Psoas muscle (tissue), 8 donors: ENCODE data around the gene NUP210L. TPM values are rescaled to one million over a fixed set of nuclear protein-coding genes. Genes with fewer than 3 reads are reported as not detected.
A peak's percentile ranks its signal among the peaks of the same experiment; 100 is the strongest.

Experiments
- ATAC-seq, 4 donors: fragments of 200-7000 bp; cut with Tn5 transposase; one replicate each; pipeline ENCODE4 v1.9.1; 2020; ENCODE audit warnings: moderate library complexity in 3 of 4, mild to moderate bottlenecking in 2 of 4
- DNase-seq, 2 donors: peaks; one replicate each; pipeline ENCODE4 v3.0.0-alpha.2; 2020
- H3K27ac ChIP-seq: fragments of 200-600 bp; one replicate; pipeline ENCODE4 v1.8.0; 2022
- H3K27me3 ChIP-seq, 3 donors: fragments of 200-600 bp in 1 of 3; one replicate each; pipeline versions ENCODE4 v1.6.1 to v1.8.0; 2013 to 2022; ENCODE audit warnings: low read length in 2 of 3, mild to moderate bottlenecking in 2 of 3, moderate library complexity in 1 of 3; ENCODE audit not compliant: insufficient read depth in 3 of 3
- H3K36me3 ChIP-seq, 2 donors: fragments of 200-600 bp in 1 of 2; one replicate each; pipeline versions ENCODE4 v1.6.1 to v1.8.0; 2013 to 2022; ENCODE audit warnings: low read depth in 1 of 2, mild to moderate bottlenecking in 1 of 2, moderate library complexity in 1 of 2; ENCODE audit not compliant: insufficient read depth in 1 of 2
- H3K4me1 ChIP-seq: fragments of 200-600 bp; one replicate; pipeline ENCODE4 v1.8.0; 2022
- H3K4me3 ChIP-seq: fragments of 200-600 bp; one replicate; pipeline ENCODE4 v1.8.0; 2022; ENCODE audit warnings: mild to moderate bottlenecking
- H3K9me3 ChIP-seq: fragments of 200-600 bp; one replicate; pipeline ENCODE4 v1.8.0; 2022
- WGBS, 3 donors: extraction: QIAGEN DNeasy Blood & Tissue Kit; methylation state at CpG; one replicate each; pipeline versions ENCODE4 v1.1.6 to v1.1.7; 2013; 5-methylcytosine and 5-hydroxymethylcytosine counted together
- intact Hi-C, 2 donors: fragments of 100-400 bp; cut with DNase I; formaldehyde crosslinking; loops; one replicate each; pipeline versions ENCODE4 v1.11.0 to v1.14.2; 2022
- long read RNA-seq, 2 donors: library from polyadenylated mRNA; unstranded; transcript quantifications; one replicate each; pipeline ENCODE4 v2.0.0, GENCODE V29; 2021
- polyA plus RNA-seq, 3 donors: library from polyadenylated mRNA; stranded (reverse); fragments of 200-250 nt; gene quantifications; one replicate each; pipeline ENCODE4 v1.2.3, GENCODE V29; 2013
- total RNA-seq, 4 donors: library from RNA; stranded (reverse); fragmentation: NEBNext Ultra II Directional in 2 of 4; extraction: Animal tissue kit (Norgen Biotek cat#: 25700) in 2 of 4; gene quantifications; one replicate each; pipeline versions ENCODE4 v1.2.1 to v1.2.4, GENCODE V29; 2021 to 2023
- TF ChIP-seq, protein P1 (sequence below): fragments of 200-600 bp; IDR thresholded peaks from one replicate; pipeline ENCODE4 v1.8.0; 2022; ENCODE audit warnings: antibody characterized with exemption
- donor health status: healthy with polysubstance abuse.
- donor health status: DM: no; HTN: no; CAD: no; lungs with moderate emphysema.
- donor health status: Bipolar disorder and iron deficiency.
- donor health status: healthy.
- donor health status: DM: yes; HTN: yes; CAD: no.
- donor health status: DM: no; HTN: no; CAD: no.
- donor health status: DM: no; HTN: no; CAD: no.
- donor health status: DM: yes; HTN: yes; CAD: no.

NUP210L gene
- total RNA-seq (1 to 10 TPM in 1 of 4 donors, under 1 TPM in 3; 0.05 to 3.0 (median 0.26) TPM), polyA plus RNA-seq (under 1 TPM in 1 of 3 donors, not detected in 2; 0.01 TPM)
- long read RNA-seq, donor 1: 0 reads
- long read RNA-seq, donor 2: 0 reads

DNA sequence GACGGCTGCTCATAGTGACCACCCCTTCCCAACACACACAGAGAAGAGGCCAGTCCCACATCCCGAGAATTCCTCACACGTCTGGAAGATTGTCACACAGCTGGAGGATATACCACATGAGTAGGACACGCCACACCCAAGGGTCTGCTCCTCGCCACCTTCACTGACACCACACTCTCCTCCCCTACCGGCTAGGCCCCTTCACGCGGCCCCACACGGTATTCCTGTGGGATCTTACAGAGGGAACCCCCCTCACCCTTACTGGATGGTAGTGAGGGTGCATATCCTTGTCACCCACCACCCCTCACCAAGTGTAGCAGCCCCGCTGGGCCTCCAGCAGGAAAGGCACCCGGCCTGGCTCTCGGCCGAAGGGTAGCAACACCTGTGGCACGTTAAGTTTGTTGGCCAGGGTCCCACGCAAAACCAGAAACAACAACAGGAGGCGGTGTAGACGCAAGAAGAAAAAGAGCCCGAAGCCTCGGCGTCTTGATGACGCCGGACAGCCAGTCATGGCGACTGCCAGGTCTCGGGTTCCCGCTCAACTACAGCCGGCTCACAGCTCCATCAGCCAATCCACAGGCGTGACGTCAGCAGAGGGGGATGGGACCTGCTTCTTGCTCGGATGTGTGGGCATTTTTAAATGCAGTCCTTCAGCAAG, at the start of gene NUP210L:
Gene NUP210L (minus strand): TSS at position 540 of the 658 bp plus-strand sequence.
- TF ChIP-seq, protein P1, sequence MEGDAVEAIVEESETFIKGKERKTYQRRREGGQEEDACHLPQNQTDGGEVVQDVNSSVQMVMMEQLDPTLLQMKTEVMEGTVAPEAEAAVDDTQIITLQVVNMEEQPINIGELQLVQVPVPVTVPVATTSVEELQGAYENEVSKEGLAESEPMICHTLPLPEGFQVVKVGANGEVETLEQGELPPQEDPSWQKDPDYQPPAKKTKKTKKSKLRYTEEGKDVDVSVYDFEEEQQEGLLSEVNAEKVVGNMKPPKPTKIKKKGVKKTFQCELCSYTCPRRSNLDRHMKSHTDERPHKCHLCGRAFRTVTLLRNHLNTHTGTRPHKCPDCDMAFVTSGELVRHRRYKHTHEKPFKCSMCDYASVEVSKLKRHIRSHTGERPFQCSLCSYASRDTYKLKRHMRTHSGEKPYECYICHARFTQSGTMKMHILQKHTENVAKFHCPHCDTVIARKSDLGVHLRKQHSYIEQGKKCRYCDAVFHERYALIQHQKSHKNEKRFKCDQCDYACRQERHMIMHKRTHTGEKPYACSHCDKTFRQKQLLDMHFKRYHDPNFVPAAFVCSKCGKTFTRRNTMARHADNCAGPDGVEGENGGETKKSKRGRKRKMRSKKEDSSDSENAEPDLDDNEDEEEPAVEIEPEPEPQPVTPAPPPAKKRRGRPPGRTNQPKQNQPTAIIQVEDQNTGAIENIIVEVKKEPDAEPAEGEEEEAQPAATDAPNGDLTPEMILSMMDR: no peak
- Histone ChIP-seq H3K4me3 (no peak within 1 kb of the TSS), H3K27ac (peak within 1 kb of the TSS; percentile 63), H3K9me3 (peaks cover 3% of the 10 kb centered on the region), H3K4me1 (peaks cover 18% of the 10 kb centered on the region), H3K27me3 (no peaks in the 10 kb centered on the region), H3K36me3 (peaks cover 5 to 38% of the 10 kb centered on the region in 2 donors)
- DNase-seq: peak; percentile 59 to 74
- 78 to 80% (median 78%) methylated on average over 29 of the region's 29 CpGs for WGBS, 3 donors
- peak; percentile 38 to 56 (median 45) for ATAC-seq
- intact Hi-C loops: no loop called here

DNA sequence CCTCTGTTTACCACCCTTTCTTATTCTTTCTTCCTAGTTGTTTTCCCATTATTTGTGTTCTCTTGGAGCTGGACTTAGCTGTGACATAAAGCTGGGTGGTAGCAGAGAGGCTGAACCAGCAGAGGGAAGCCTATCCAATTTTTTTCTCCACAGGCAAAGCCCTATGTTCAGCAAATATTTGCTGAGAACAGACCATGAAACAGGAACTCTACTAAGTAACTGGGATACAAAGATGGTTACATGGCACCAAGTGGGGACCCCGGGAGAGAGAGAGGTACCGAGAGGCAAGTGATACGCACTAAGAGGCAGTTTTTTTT, 44.6 kb upstream of the NUP210L start:
- H3K4me3 ChIP-seq: peak overlapping the region; percentile 5
- H3K9me3 ChIP-seq: no peaks in the 10 kb centered on the region
- TF ChIP-seq, protein P1: no peak
- ATAC-seq (no peak), DNase-seq (no peak)
- peaks cover 6% of the 10 kb centered on the region for H3K4me1 ChIP-seq
- H3K27me3 ChIP-seq: no peaks in the 10 kb centered on the region
- 91 to 94% (median 91%) methylated on average over 3 of the region's 3 CpGs for WGBS, 3 donors
- no peaks in the 10 kb centered on the region for H3K36me3 ChIP-seq
- H3K27ac ChIP-seq: peak overlapping the region; percentile 46
- intact Hi-C loops: loop anchor here in 1 of 2 donors (5.0 kb wide), 1 partner anchor 73 kb away; the partner anchor contains the start of gene HAX1

DNA sequence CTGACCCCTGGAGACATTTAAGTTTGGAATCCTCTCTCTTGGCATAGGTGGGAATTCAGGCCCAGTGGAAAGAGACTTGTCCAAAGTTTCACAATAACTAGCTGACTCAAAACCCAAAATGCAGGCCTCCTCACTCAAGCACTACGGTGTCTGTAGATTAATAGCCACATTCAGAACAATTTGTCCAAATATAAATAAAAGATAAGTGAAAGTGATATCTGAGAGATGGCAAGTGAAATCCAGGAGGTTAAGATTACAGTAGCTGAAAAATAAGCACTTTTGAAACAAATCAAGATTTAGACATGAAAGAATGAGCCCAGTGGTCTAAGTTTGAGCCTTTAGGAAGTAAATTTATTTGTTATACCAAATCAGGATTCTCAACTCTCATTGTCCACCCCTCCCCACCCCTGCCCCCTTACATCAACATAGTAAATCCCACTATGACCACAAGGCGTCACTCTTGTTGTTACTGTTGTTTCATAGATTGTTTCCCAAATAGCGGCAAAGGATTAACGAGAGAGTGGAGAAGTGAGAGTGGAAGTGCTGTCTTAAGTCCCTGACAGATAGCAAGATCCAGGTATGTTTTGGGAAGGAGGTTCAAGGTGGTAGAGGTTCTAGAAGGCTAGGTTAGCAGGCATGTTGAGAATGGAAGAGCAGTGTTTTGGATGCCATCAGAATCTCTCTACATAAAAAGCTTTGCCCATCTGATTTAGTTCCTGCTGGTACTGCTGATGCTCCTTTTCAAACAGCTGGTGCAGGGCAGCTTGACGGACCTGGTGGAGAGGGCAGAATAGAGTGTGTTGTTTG, 44.1 kb upstream of the NUP210L start:
- H3K4me3 ChIP-seq: peak overlapping the region; percentile 5
- WGBS, 3 donors: 10 to 14% (median 12%) methylated on average over 5 of the region's 5 CpGs
- ATAC-seq (peak in 2 of 4 donors; percentile 43 to 56), DNase-seq (no peak)
- H3K27ac ChIP-seq: peak overlapping the region; percentile 89
- TF ChIP-seq, protein P1: peak; percentile 38
- no peaks in the 10 kb centered on the region for H3K36me3 ChIP-seq
- H3K4me1 ChIP-seq: peaks cover 6% of the 10 kb centered on the region
- intact Hi-C loops: loop anchor here in 1 of 2 donors (5.0 kb wide), 1 partner anchor 73 kb away; the partner anchor contains the start of gene HAX1
- H3K27me3 ChIP-seq: no peaks in the 10 kb centered on the region
- H3K9me3 ChIP-seq: no peaks in the 10 kb centered on the region

DNA sequence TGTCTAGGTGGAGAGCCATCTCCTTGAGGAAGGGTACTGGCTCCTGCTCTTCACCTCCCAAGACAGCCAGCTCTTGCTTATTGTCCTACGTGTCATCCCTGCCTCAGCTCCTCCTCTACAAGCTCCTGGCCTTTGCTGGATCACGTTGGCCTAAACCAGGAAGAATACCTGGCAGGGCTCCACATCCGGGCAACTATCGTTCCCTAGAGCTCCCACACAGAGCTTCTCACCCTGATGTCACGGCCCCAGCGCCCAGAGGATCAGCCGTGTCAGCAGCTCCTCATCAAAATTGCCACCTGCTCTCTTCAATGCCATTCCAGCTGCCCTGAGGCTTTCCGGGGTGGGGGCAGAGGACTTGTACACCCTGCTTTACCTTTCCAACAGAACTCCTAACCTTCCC, 38.9 kb upstream of the NUP210L start:
- intact Hi-C loops: no loop called here
- ATAC-seq: peak; percentile 46 to 69 (median 58)
- 17 to 31% (median 21%) methylated on average over 8 of the region's 8 CpGs for WGBS, 3 donors

More for the DNA sequence above, 38.9 kb upstream of the NUP210L start:
- Histone ChIP-seq H3K4me1 (peaks cover 15% of the 10 kb centered on the region), H3K9me3 (no peaks in the 10 kb centered on the region), H3K27ac (peak overlapping the region; percentile 89), H3K4me3 (peak overlapping the region; percentile 25), H3K36me3 (no peaks in the 10 kb centered on the region), H3K27me3 (no peaks in the 10 kb centered on the region)
- TF ChIP-seq, protein P1: no peak
- peak; percentile 83 to 87 for DNase-seq
